ENCODE results near the gene SLC6A8.
A peak's percentile ranks its signal among the peaks of the same experiment; 100 is the strongest.

SLC6A8 gene

DNA sequence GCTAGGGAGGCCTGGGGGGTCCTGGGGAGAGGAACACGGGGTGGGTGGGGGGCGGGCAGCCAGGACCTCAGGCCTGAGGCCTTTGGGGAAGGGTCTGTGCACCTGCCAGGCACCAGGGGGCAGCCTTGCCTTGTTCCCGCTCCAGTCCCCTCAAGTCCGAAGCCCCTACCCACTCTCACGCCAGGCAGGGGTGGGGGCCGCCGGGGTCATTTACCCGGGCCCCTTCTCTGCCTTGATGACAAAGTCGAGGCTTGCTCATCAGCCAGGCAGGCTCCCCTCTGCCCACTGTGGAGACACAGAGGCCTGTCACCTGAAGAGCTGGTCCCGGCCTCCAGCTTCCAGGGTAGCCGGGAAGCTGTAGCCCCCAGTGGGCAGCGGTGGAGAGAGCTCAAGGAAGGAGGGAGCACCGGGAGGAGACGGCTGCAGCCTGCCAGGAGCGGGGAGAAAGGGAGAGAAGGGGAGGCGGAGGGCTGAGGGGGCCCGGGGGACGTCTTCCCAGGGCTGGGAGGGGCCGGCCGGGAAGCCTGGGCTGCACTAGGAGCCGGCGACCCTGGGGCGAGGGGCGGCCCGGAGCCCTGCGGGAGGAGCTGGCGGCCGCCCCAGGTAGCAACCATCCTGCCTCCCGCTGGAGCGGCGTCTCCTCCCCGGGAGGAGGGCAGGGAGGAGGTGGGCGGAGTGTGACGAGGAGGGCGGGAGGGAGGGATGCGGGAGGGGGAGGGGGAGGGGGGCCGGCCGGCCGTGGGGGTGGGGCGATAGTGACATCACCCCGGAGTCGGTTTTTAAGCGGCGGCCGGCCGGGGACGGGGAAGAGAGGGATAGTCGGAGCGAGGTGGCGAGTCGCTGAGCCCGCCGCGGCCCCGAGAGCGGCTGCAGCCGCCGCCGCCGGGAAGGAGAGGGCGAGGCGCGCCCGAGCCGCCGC is at the start of gene SLC6A8:
Gene SLC6A8 (plus strand): TSS at position 806 of the 919 bp plus-strand sequence. CDS start 649 bp downstream, outside the sequence.
- peak; percentile 20 to 38 for DNase-seq

DNA sequence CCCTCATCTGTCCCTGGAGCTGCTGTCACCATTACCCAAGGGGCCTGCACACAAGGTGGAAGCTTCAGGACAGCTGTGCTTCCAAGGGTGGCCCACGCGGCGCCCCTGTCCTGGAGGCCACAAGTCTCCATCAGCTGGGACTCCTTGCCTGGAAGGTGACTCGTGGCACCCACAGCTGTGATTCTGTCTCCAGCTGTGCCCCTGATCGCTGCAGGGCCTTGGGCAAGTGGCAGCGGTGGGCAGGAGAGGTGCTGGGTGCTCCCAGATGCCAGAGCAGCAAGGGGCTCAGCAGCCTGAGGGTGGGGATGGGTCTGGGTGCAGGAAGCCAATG is 49.7 kb upstream of the SLC6A8 start:
- DNase-seq: no peak

DNA sequence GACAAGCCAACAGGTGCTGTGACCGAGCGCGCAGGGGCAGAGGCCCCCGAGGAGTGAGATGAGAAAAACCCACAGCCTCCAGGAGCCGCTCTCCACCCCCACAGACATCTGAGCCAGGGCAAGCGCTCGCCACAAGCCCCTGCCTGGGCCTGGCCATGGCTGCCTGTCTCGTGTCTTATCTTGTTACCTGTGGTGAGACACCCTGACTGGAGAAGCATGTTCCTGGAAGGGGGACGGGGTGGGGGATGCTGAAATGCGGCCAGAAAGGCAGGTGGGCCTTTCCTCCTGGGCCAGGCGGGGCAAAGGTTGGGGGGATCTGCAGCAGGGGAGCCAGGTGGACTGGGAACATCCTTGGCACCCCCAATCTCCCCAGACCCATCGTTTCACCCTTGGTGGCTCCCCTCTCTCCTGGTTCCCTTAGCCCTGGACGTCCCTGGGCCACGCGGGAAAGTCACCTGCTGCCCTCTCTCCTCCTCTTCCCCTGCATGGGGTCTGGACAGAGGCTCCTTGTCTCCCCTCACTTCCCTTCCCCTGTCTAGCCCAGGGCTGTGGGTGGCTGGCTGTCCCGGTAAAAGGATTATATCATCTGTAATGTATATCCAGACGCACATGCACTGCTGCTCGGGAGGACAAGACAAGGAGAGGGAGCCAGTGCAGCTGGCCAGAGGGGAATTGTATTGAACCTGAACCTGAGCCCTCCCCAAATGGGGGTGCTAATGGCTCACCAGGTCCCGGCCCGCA is 49.1 kb upstream of the SLC6A8 start:
- no peak for DNase-seq

DNA sequence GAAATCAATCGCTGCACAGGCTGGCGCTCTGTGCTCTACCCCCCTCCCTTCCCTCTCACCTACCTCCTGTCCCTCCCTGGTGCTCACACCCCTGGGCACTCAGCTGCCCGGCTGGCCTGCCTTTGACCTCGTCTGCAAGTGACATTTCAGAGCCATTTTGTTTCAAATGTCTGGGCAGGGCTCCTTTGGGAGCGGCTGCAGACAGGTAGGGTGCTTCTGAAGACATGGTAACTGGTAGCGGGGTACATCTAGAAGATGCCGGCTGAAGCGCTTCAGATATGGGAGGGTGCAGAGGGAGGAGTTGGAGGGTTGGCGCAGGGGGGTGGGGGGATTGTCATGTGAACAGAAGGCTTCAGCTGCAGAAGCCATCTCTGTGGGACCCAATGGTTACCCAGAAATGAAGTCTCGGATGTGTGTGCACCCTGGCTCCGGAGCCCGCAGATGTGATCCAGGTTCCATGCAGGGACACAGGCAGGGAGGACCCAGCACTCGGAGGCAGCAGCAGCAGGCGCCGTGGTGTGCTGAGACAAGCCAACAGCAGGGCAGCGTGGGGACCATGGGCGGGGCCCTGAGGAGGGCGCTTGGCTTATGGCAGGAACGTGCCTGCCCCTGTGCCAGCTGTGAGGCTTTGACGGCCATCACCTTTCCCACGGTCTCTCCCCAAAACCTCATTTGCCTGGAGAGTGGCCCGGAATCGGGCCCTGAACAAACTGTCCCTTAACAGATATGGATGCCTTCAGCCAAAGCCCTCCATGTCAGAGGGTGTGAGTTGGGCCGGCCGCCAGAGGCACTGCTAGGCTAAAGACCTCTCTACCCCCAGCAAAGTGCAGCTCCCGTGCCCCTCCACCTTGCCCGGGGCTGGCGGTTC is 48.3 kb upstream of the SLC6A8 start:
- DNase-seq: no peak

DNA sequence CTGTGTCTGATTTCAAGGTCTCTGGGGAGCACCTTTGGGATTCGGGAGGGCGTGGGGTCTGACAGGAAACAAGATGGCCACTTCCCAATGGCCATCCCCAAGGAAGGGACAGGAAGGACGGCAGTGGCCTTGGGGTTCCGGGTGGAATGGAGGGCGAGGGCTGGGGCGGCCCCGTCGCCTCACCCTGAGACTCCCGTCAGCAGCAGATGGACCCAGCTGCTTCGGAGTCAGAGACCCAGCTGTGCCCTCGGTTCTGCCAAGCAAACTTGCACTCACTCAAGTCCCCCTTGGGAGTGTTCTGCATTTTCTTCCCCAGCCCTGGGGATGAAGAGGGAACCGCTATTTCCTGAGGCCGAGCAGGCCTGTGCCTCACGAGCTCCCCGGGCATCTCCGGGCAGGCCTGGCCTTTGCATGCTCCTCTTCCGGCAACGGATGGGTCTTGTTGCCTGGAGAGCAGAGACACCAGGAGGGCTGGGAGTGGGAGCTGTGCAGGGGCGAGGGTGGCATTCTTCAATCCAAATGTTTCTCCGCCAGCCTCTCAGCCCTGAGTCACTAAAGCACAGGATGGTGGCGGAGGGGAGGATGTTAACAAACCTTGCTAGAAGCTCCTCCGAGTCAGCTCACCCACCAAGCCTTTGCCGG is 47.6 kb upstream of the SLC6A8 start:
- no peak for DNase-seq

DNA sequence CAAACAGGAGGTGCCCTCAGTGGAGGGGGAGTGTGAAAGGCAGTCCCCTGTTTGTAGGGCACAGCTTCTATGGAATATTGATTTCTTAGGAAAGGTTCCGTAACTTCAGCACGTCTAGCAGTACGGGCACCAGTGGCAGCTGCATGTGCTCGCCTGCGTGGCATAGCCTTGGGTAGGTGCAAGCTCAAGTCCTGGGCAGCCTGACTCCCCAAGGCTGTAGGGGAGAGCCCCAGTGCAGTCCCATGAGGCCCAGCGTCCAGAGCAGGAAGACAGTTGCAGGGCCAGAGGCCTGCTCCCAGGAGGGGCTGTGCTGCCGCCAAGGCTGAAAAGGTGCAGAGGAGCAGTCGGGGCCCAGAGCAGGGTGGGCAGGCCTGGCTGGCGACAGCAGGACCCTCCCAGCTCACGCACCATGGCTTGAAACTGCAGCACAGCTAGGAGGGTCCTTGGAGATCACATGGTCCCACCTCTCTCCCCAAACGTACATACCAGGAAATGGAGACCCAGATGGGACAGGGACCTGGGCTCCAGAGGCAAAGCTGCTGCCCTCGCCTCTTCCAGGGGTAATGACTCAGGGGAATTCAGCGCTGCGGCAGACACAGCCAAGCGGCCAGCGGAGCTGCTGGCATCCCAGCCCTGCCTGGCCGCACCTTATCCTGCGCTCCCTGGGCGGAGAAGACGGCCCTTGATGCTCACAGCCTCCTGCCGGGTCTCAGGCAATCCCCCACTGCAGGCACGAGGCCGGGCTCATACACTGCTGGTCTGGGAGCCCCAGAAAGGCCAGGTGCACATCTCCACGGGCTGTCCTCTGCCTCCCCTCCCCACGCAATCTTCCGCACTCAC is 46.8 kb upstream of the SLC6A8 start:
- DNase-seq: no peak

DNA sequence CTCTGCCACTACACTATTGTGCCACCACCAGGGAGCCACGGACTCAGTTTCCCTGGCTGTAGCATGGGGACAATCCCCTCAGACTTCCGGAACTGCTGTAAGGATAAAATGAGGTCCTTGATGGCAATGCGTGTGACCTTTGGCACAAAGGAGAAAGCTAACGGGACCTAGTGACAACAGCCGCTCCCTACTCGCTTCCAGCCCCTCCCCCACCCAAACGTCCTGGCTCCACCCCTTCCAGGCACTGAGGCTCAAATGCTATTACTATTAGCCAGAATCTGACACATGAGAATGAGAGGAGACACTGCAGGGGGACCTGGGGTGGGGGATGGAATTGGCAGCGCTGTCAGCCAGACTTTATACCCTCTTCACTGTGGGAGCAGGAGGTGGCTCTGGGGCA is 46.1 kb upstream of the SLC6A8 start:
- DNase-seq: no peak

DNA sequence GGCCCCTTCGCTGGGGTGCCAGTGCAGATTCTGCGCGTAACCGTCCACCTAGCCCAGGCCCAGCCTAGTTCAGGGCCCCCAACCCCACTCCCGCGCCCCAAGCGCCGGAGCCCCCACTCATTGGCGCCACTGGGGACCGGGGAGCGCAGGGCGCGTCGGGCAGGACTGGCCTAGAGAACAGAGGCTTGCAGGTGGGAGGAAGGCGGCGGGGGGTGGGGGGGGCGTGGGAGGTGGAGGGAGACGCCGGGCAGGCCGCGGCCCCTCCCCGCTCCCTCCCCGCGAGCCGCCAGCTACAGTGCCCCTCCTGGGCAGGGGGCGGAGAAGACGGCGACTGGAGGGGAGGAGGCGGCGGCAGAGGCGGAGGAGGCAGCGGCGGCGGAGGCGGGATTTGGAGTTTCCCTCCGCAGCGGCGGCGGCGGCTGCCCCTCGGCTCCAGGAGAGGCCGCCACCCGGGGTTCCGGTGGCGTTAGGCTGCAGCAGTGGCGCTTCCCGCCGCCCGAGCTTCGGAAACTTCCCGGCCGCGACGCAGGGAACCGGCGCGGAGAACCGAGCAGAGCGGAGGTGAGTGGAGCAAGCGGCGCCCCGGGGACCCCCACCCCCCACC is 45.6 kb upstream of the SLC6A8 start:
- peak in 1 of 2 experiments; percentile 18 for DNase-seq

DNA sequence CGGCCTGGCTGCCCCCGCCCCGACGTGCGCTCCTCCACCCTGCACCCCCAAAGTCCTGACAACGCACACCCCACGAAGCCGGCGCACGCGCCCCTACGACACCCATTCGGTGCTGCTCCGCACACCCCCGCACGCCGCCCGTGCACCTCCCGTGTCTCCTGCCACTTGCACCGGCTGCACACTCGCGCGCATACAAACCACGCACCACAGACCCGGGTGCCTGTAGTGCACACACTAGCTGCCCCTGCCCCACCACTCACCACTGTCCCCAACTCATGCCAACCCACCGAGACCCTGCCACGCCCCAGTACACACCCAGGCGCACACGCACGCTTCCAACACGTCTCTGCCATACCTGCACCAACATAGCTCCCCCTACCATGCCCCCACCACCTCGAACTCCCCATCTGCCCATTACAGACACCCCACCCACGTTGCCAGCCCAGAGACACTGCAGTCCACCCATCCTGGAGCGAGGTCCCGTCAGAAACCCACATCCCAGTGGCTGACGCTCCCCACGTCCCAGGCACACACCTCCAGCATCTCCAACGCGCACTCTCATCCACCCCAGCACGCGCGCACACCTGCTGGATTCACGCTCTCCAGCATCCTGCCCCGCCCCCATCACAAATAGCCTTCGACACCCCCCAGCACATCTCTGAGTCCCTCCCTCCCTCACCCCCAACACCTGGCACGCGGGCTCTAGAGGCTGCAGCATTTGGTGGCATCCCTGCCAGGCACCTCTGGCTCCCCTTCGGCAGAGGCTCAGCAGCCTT is 44.9 kb upstream of the SLC6A8 start:
- no peak for DNase-seq

DNA sequence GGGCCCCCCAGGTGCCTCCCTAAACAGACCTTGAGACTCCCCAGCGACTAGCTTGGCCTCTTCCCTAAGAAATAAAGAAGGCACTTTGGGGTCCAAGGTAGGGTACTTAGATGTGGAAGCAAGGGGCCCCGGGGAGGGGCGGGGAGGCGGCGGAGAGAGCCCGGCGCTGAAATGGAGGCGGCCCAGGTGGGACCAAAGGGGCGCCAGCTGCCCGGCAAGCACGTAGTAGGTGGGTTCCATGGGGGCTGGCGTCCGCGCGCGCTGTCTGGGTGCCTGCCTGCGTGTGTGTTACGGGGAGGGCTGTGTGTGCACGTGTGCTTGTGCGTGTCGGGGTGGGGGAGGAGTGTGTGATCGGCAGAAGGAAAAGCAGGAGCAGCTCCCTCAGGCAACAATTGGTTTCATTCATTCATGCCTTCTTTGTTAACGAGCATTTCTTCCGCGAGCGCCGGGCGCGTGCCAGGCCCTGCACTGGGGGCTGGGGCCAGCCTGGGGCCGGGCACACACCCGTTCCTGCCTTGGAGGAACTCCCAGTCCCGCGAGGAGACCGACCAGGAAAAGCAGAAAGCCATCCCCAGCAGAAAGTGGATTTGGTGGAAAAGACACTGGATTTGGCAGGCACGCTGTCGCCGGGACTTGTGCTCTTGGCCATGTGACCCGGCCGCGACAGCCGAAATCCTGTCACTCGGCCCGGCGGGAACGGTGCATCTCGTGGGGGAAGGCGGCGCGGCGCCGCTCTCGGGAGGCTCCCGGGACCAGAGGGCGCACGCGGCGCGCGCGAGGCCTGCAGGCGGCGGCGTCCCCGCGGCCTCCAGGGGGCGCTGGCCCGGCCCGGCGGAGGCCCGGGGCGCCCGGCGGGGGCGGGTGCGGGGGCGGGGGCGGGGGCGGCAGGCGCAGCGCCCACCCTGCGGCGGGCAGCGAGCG is 44.0 kb upstream of the SLC6A8 start:
- DNase-seq: peak in 1 of 2 experiments; percentile 29

DNA sequence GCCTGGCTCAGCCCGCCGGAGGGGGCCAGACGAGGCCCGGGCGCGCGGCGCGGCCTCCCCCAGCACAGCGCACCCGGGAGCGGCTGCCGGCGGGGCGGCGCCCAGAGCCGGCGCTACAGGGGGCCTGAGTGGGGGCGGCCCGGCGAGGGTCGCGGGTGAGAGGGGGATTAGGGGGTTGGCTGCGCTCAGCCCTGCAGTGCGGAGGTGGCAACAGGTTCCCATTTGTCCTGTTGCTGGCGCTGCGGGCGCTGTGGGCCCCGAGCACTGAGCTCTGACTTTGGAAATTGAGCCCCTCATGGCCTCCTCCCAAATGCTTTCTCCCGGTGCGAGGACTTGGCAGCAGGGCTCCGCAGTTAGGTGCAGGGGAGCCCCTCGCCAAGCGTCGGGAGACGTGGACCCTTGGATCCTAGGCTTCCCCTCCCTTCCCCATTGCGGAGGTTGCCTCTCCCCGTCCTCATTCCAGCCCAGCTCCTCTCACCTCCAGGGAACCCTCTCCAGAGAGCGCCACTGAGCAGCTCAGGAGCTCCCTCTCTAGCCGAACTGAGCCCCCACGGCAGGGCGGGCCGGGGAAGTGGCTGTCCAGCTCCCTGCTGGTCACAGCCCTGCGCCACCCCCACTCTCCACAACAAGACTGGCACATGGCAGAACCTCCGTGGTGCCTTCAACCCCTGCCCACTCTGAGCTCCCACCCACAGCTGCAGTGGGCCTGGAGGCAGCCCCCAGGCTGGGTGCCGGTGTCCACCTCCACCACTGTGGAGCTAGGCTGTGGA is 43.2 kb upstream of the SLC6A8 start:
- DNase-seq: no peak

DNA sequence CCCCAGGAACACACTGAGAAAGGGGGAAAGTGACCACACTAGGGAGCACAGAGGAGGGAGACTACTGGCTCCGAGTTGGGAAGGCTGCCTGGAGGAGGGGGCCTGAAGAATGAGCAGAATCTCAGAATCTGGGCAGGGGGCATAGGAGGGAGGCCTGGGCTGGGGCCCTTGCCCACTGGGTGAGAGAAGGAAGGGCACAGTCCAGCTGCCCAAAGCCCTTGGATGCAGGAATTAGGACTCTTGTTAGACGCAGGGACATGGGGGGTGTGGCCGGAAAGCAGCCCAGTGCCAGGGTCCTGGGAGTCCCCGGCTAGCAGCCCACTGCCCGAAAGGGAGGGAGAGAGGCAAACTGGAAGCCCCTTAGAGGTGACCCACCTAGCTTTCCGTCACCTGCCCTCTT is 42.6 kb upstream of the SLC6A8 start:
- no peak for DNase-seq

DNA sequence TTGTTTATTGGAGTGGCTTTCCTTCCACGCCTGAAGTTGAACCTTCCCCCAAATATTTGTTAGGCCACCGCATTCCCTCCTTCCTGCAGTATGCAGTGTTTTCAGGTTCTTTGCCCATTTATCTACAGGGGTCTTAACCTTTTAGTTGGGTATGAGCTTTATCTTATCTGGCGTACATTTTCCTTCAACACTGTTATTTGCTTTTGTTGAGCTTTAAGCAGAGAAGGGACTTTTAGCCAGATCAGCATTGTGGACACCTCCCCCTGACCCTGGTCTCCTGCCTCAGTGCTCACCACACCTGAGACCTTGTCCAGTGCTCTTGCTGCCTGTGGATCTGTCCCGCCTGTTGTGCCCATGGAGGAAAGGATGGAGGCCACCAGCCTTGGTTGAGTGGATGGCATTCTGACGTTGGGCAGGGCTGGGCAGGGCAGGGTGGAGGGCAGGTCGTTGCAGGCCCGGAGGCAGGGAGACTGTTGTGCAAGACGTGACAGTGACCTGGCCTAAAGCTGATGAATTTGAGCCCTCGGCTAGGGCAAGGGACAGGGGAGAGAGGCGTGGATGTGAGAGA is 41.7 kb upstream of the SLC6A8 start:
- DNase-seq: no peak

DNA sequence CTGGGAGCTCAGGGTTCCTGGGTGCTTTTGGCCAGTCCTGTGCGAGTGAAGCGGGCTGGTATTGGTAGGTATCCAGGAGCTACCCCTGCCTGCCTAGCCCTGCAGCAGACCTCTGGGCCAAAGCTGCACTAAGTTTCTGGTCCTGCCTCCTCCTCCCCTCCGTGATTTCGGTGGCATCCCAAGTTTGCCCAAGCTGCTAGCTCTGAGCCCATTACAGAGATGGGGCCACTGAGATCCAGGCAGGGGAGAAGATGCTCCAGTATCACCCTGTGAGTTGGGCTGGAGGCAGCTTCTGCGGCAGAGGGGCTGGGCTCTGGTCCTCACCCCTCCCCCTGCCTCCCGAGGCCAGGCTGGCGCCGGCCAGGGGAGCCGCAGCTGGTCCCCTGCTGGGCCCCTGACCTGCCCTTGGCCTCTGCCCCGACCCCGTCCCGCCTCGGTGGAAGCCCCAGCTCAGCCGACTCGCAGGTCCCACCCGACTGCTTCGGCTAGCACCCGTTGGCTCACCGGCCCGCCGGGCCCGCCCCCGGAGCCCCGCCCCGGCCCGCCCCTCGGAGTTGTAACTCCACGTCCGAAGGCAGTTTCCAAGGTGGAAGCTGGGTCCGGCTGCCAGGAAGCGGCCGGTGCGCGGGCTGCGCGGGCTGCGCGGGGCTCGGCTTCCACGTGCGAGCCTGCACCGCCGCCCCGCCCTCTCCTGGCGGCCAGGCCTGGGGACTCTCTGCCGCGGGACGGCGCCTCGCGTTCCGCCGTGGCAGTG is 40.9 kb upstream of the SLC6A8 start, which contains the start of gene DUSP9:
Gene DUSP9 (plus strand): TSS at position 584 of the 754 bp plus-strand sequence. CDS start 751 bp downstream, outside the sequence.
- DNase-seq: no peak

DNA sequence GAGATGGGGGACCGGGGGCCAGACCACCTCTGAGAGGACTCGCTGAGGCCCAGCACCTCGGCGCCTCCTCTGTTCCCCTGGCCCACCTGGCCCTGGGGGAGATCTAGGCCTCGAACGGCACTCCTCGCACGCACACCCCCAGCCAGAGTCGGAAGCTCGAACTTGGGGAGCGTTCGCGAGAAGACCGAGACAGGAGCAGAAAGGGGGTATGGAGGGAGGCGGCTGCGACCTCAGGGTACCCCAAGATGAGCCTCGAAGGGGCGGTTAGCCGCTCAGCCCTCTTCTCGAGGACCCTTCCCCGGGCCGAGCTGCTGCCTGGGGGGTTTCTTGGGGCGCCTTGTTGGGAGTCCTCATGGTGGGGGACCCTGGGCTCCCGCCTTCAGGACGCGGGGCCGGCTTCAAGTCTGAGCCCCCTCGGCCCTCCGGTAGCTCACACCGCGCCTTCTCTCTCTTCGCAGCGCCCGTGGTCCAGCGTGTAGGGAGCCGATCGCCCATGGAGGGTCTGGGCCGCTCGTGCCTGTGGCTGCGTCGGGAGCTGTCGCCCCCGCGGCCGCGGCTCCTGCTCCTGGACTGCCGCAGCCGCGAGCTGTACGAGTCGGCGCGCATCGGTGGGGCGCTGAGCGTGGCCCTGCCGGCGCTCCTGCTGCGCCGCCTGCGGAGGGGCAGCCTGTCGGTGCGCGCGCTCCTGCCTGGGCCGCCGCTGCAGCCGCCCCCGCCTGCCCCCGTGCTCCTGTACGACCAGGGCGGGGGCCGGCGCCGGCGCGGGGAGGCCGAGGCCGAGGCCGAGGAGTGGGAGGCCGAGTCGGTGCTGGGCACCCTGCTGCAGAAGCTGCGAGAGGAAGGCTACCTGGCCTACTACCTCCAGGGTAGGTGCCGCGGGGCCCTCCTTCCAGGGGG is 40.0 kb upstream of the SLC6A8 start:
- DNase-seq: no peak
